ENCODE data around the gene BCS1L. TPM values are rescaled to one million over a fixed set of nuclear protein-coding genes. Genes with fewer than 3 reads are reported as not detected.

The BCS1L gene
- polyA plus RNA-seq (2013, experiment 1 of 4), result 39.0 TPM
- polyA plus RNA-seq (2013, experiment 2 of 4), result 39.6 TPM
- polyA plus RNA-seq (2013, experiment 3 of 4), result 33.8 TPM
- 37.4 TPM for polyA plus RNA-seq (2013, experiment 4 of 4)

GRCh38 chr2:218659258-218659987 is at the start of gene BCS1L, which contains the start of gene ZNF142:
Gene BCS1L (plus strand): TSS chr2:218659683. CDS start chr2:218660988, 1,305 bp downstream.
Gene ZNF142 (minus strand): TSS chr2:218659623. CDS start chr2:218656429, 3,194 bp downstream.
- H3K4me3 ChIP-seq (ENCODE audit: insufficient read depth, low read depth, low read length), result peak within 1 kb of the TSS; percentile 80
- peaks cover 45% of the 10 kb centered on the region for H3K36me3 ChIP-seq (ENCODE audit: control insufficient read depth, insufficient read depth, low read length)
- peaks cover 4% of the 10 kb centered on the region for H3K4me1 ChIP-seq (ENCODE audit: control insufficient read depth, insufficient read depth, low read length)
- WGBS, 2 experiments, result 1% methylated on average over 48 to 49 of the region's 49 CpGs
- no peaks in the 10 kb centered on the region for H3K27me3 ChIP-seq (ENCODE audit: control insufficient read depth, insufficient read depth, low read length, poor library complexity, severe bottlenecking)
- H3K27ac ChIP-seq (ENCODE audit: insufficient read depth, low read depth, low read length, poor library complexity, severe bottlenecking), result peak within 1 kb of the TSS; percentile 2
- no peaks in the 10 kb centered on the region for H3K9me3 ChIP-seq (ENCODE audit: control insufficient read depth, low read length)

- WGBS, 2 experiments, result 91% methylated on average over 6 of the region's 6 CpGs
- Histone ChIP-seq H3K27ac (ENCODE audit: insufficient read depth, low read depth, low read length, poor library complexity, severe bottlenecking) (no peak overlapping the region), H3K4me3 (ENCODE audit: insufficient read depth, low read depth, low read length) (no peak overlapping the region), H3K36me3 (ENCODE audit: control insufficient read depth, insufficient read depth, low read length) (no peaks in the 10 kb centered on the region), H3K4me1 (ENCODE audit: control insufficient read depth, insufficient read depth, low read length) (no peaks in the 10 kb centered on the region), H3K27me3 (ENCODE audit: control insufficient read depth, insufficient read depth, low read length, poor library complexity, severe bottlenecking) (no peaks in the 10 kb centered on the region), H3K9me3 (ENCODE audit: control insufficient read depth, low read length) (no peaks in the 10 kb centered on the region)
Observed at GRCh38 chr2:218615868-218616315, 43.6 kb upstream of the BCS1L start.

- no peaks in the 10 kb centered on the region for H3K4me1 ChIP-seq (ENCODE audit: control insufficient read depth, insufficient read depth, low read length)
- no peaks in the 10 kb centered on the region for H3K27me3 ChIP-seq (ENCODE audit: control insufficient read depth, insufficient read depth, low read length, poor library complexity, severe bottlenecking)
- no peaks in the 10 kb centered on the region for H3K9me3 ChIP-seq (ENCODE audit: control insufficient read depth, low read length)
- H3K36me3 ChIP-seq (ENCODE audit: control insufficient read depth, insufficient read depth, low read length), result no peaks in the 10 kb centered on the region
- H3K4me3 ChIP-seq (ENCODE audit: insufficient read depth, low read depth, low read length), result no peak overlapping the region
- H3K27ac ChIP-seq (ENCODE audit: insufficient read depth, low read depth, low read length, poor library complexity, severe bottlenecking), result no peak overlapping the region
- 88 to 92% methylated on average over 9 of the region's 9 CpGs for WGBS, 2 experiments
Observed at GRCh38 chr2:218618102-218618860, 41.2 kb upstream of the BCS1L start.

GRCh38 chr2:218621007-218621406 is 38.5 kb upstream of the BCS1L start:
- H3K36me3 ChIP-seq (ENCODE audit: control insufficient read depth, insufficient read depth, low read length), result no peaks in the 10 kb centered on the region
- no peaks in the 10 kb centered on the region for H3K9me3 ChIP-seq (ENCODE audit: control insufficient read depth, low read length)
- H3K4me1 ChIP-seq (ENCODE audit: control insufficient read depth, insufficient read depth, low read length), result no peaks in the 10 kb centered on the region
- 77 to 78% methylated on average over 6 to 7 of the region's 7 CpGs for WGBS, 2 experiments
- H3K27ac ChIP-seq (ENCODE audit: insufficient read depth, low read depth, low read length, poor library complexity, severe bottlenecking), result no peak overlapping the region
- H3K4me3 ChIP-seq (ENCODE audit: insufficient read depth, low read depth, low read length), result no peak overlapping the region
- no peaks in the 10 kb centered on the region for H3K27me3 ChIP-seq (ENCODE audit: control insufficient read depth, insufficient read depth, low read length, poor library complexity, severe bottlenecking)

GRCh38 chr2:218622606-218623365 is 36.7 kb upstream of the BCS1L start:
- no peaks in the 10 kb centered on the region for H3K36me3 ChIP-seq (ENCODE audit: control insufficient read depth, insufficient read depth, low read length)
- WGBS, 2 experiments, result 91 to 92% methylated on average over 7 of the region's 7 CpGs
- H3K27ac ChIP-seq (ENCODE audit: insufficient read depth, low read depth, low read length, poor library complexity, severe bottlenecking), result no peak overlapping the region
- no peaks in the 10 kb centered on the region for H3K4me1 ChIP-seq (ENCODE audit: control insufficient read depth, insufficient read depth, low read length)
- H3K4me3 ChIP-seq (ENCODE audit: insufficient read depth, low read depth, low read length), result no peak overlapping the region
- H3K27me3 ChIP-seq (ENCODE audit: control insufficient read depth, insufficient read depth, low read length, poor library complexity, severe bottlenecking), result no peaks in the 10 kb centered on the region
- no peaks in the 10 kb centered on the region for H3K9me3 ChIP-seq (ENCODE audit: control insufficient read depth, low read length)

GRCh38 chr2:218623366-218623705 is 36.1 kb upstream of the BCS1L start:
- H3K4me3 ChIP-seq (ENCODE audit: insufficient read depth, low read depth, low read length), result no peak overlapping the region
- no peak overlapping the region for H3K27ac ChIP-seq (ENCODE audit: insufficient read depth, low read depth, low read length, poor library complexity, severe bottlenecking)
- 93% methylated on average over 3 of the region's 3 CpGs for WGBS, 2 experiments
- no peaks in the 10 kb centered on the region for H3K9me3 ChIP-seq (ENCODE audit: control insufficient read depth, low read length)
- no peaks in the 10 kb centered on the region for H3K27me3 ChIP-seq (ENCODE audit: control insufficient read depth, insufficient read depth, low read length, poor library complexity, severe bottlenecking)
- no peaks in the 10 kb centered on the region for H3K36me3 ChIP-seq (ENCODE audit: control insufficient read depth, insufficient read depth, low read length)
- H3K4me1 ChIP-seq (ENCODE audit: control insufficient read depth, insufficient read depth, low read length), result no peaks in the 10 kb centered on the region

- 95 to 97% methylated on average over 4 of the region's 4 CpGs for WGBS, 2 experiments
- H3K36me3 ChIP-seq (ENCODE audit: control insufficient read depth, insufficient read depth, low read length), result no peaks in the 10 kb centered on the region
- no peaks in the 10 kb centered on the region for H3K9me3 ChIP-seq (ENCODE audit: control insufficient read depth, low read length)
- H3K27me3 ChIP-seq (ENCODE audit: control insufficient read depth, insufficient read depth, low read length, poor library complexity, severe bottlenecking), result no peaks in the 10 kb centered on the region
- no peaks in the 10 kb centered on the region for H3K4me1 ChIP-seq (ENCODE audit: control insufficient read depth, insufficient read depth, low read length)
- no peak overlapping the region for H3K27ac ChIP-seq (ENCODE audit: insufficient read depth, low read depth, low read length, poor library complexity, severe bottlenecking)
- H3K4me3 ChIP-seq (ENCODE audit: insufficient read depth, low read depth, low read length), result no peak overlapping the region
Observed at GRCh38 chr2:218626369-218626768, 33.1 kb upstream of the BCS1L start.

- 97% methylated on average over 4 of the region's 4 CpGs for WGBS, 2 experiments
- H3K36me3 ChIP-seq (ENCODE audit: control insufficient read depth, insufficient read depth, low read length), result no peaks in the 10 kb centered on the region
- H3K4me3 ChIP-seq (ENCODE audit: insufficient read depth, low read depth, low read length), result no peak overlapping the region
- H3K9me3 ChIP-seq (ENCODE audit: control insufficient read depth, low read length), result no peaks in the 10 kb centered on the region
- no peaks in the 10 kb centered on the region for H3K27me3 ChIP-seq (ENCODE audit: control insufficient read depth, insufficient read depth, low read length, poor library complexity, severe bottlenecking)
- no peak overlapping the region for H3K27ac ChIP-seq (ENCODE audit: insufficient read depth, low read depth, low read length, poor library complexity, severe bottlenecking)
- no peaks in the 10 kb centered on the region for H3K4me1 ChIP-seq (ENCODE audit: control insufficient read depth, insufficient read depth, low read length)
Observed at GRCh38 chr2:218627939-218628338, 31.5 kb upstream of the BCS1L start.

- Histone ChIP-seq H3K4me1 (ENCODE audit: control insufficient read depth, insufficient read depth, low read length) (no peaks in the 10 kb centered on the region), H3K27me3 (ENCODE audit: control insufficient read depth, insufficient read depth, low read length, poor library complexity, severe bottlenecking) (no peaks in the 10 kb centered on the region), H3K4me3 (ENCODE audit: insufficient read depth, low read depth, low read length) (no peak overlapping the region), H3K36me3 (ENCODE audit: control insufficient read depth, insufficient read depth, low read length) (peaks cover 22% of the 10 kb centered on the region), H3K9me3 (ENCODE audit: control insufficient read depth, low read length) (no peaks in the 10 kb centered on the region), H3K27ac (ENCODE audit: insufficient read depth, low read depth, low read length, poor library complexity, severe bottlenecking) (no peak overlapping the region)
- WGBS, 2 experiments, result 87 to 89% methylated on average over 3 of the region's 4 CpGs
Observed at GRCh38 chr2:218631837-218632236, 27.6 kb upstream of the BCS1L start.

- H3K9me3 ChIP-seq (ENCODE audit: control insufficient read depth, low read length), result no peaks in the 10 kb centered on the region
- WGBS, 2 experiments, result 92 to 97% methylated on average over 5 of the region's 5 CpGs
- H3K4me1 ChIP-seq (ENCODE audit: control insufficient read depth, insufficient read depth, low read length), result no peaks in the 10 kb centered on the region
- no peaks in the 10 kb centered on the region for H3K27me3 ChIP-seq (ENCODE audit: control insufficient read depth, insufficient read depth, low read length, poor library complexity, severe bottlenecking)
- H3K4me3 ChIP-seq (ENCODE audit: insufficient read depth, low read depth, low read length), result no peak overlapping the region
- H3K36me3 ChIP-seq (ENCODE audit: control insufficient read depth, insufficient read depth, low read length), result peaks cover 46% of the 10 kb centered on the region
- no peak overlapping the region for H3K27ac ChIP-seq (ENCODE audit: insufficient read depth, low read depth, low read length, poor library complexity, severe bottlenecking)
Observed at GRCh38 chr2:218635719-218636118, 23.8 kb upstream of the BCS1L start.

Data from ectodermal cell (in vitro differentiated cells).